Psoas muscle (tissue), 8 donors: Measurements from ENCODE around the gene POMT2. TPM values are rescaled to one million over a fixed set of nuclear protein-coding genes. Genes with fewer than 3 reads are reported as not detected.

Experiments used
- ATAC-seq, 4 donors: fragments of 200-7000 bp; cut with Tn5 transposase; one replicate each; pipeline ENCODE4 v1.9.1; 2020; ENCODE audit warnings: moderate library complexity in 3 of 4, mild to moderate bottlenecking in 2 of 4
- DNase-seq, 2 donors: peaks; one replicate each; pipeline ENCODE4 v3.0.0-alpha.2; 2020
- H3K27ac ChIP-seq: fragments of 200-600 bp; one replicate; pipeline ENCODE4 v1.8.0; 2022
- H3K27me3 ChIP-seq, 3 donors: fragments of 200-600 bp in 1 of 3; one replicate each; pipeline versions ENCODE4 v1.6.1 to v1.8.0; 2013 to 2022; ENCODE audit warnings: low read length in 2 of 3, mild to moderate bottlenecking in 2 of 3, moderate library complexity in 1 of 3; ENCODE audit not compliant: insufficient read depth in 3 of 3
- H3K36me3 ChIP-seq, 2 donors: fragments of 200-600 bp in 1 of 2; one replicate each; pipeline versions ENCODE4 v1.6.1 to v1.8.0; 2013 to 2022; ENCODE audit warnings: low read depth in 1 of 2, mild to moderate bottlenecking in 1 of 2, moderate library complexity in 1 of 2; ENCODE audit not compliant: insufficient read depth in 1 of 2
- H3K4me1 ChIP-seq: fragments of 200-600 bp; one replicate; pipeline ENCODE4 v1.8.0; 2022
- H3K4me3 ChIP-seq: fragments of 200-600 bp; one replicate; pipeline ENCODE4 v1.8.0; 2022; ENCODE audit warnings: mild to moderate bottlenecking
- H3K9me3 ChIP-seq: fragments of 200-600 bp; one replicate; pipeline ENCODE4 v1.8.0; 2022
- WGBS, 3 donors: extraction: QIAGEN DNeasy Blood & Tissue Kit; methylation state at CpG; one replicate each; pipeline versions ENCODE4 v1.1.6 to v1.1.7; 2013; 5-methylcytosine and 5-hydroxymethylcytosine counted together
- intact Hi-C, 2 donors: fragments of 100-400 bp; cut with DNase I; formaldehyde crosslinking; loops; one replicate each; pipeline versions ENCODE4 v1.11.0 to v1.14.2; 2022
- long read RNA-seq, 2 donors: library from polyadenylated mRNA; unstranded; transcript quantifications; one replicate each; pipeline ENCODE4 v2.0.0, GENCODE V29; 2021
- polyA plus RNA-seq, 3 donors: library from polyadenylated mRNA; stranded (reverse); fragments of 200-250 nt; gene quantifications; one replicate each; pipeline ENCODE4 v1.2.3, GENCODE V29; 2013
- total RNA-seq, 4 donors: library from RNA; stranded (reverse); fragmentation: NEBNext Ultra II Directional in 2 of 4; extraction: Animal tissue kit (Norgen Biotek cat#: 25700) in 2 of 4; gene quantifications; one replicate each; pipeline versions ENCODE4 v1.2.1 to v1.2.4, GENCODE V29; 2021 to 2023
- TF ChIP-seq, protein P1 (sequence below): fragments of 200-600 bp; IDR thresholded peaks from one replicate; pipeline ENCODE4 v1.8.0; 2022; ENCODE audit warnings: antibody characterized with exemption
- donor health status: healthy with polysubstance abuse.
- donor health status: DM: no; HTN: no; CAD: no; lungs with moderate emphysema.
- donor health status: Bipolar disorder and iron deficiency.
- donor health status: healthy.
- donor health status: DM: yes; HTN: yes; CAD: no.
- donor health status: DM: no; HTN: no; CAD: no.
- donor health status: DM: no; HTN: no; CAD: no.
- donor health status: DM: yes; HTN: yes; CAD: no.

Gene POMT2
- total RNA-seq (10 to 100 TPM; 29.2 to 57.5 (median 36.7) TPM), polyA plus RNA-seq (10 to 100 TPM; 17.4 to 28.5 (median 24.4) TPM)
- long read RNA-seq, donor 1, full-length matches to known transcripts, result 12 of 24 reads
- long read RNA-seq, donor 1, partial matches to known transcripts, result 5 of 24 reads
- long read RNA-seq, donor 1, other reads (novel, unspliced or antisense), result 7 of 24 reads
- long read RNA-seq, donor 2, full-length matches to known transcripts, result 21 of 34 reads
- long read RNA-seq, donor 2, partial matches to known transcripts, result 4 of 34 reads
- long read RNA-seq, donor 2, other reads (novel, unspliced or antisense), result 9 of 34 reads

DNA sequence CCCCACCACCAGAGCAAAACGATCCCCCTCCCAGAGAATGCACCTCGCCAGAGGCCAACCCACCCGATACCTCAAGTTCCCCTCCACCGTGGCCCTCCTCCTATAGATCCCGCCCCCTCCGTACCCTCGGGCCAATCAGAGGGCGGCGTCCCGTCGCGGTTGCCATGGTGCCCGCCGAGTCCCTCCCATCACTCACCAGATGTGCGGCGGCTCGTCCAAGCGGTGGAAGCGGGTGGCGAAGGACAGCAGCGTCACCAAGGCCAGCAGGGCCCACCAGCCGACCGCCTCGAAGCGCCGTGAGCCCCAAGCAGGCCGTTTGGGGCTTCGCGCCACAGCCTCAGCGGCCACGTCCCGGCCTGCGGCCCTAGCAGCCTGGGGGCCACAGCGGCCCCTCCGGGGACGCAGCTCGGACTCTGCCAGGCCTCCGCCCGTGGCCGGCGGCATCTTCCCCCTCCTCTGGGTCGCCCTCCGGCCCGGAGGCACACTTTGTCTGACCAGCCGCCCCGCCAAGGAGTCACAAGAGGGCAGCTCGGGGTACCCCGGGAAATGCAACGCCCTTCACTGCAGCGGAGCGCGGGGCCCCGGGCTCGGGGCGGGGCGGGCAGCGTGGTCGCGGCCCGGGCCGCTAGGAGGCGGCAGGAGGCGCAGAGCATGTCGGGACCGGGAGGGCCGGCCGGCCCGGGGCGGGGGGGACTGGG is at the start of gene POMT2:
Gene POMT2 (minus strand): TSS at position 646 of the 698 bp plus-strand sequence. CDS start 202 bp downstream, at position 444.
- peak within 1 kb of the TSS; percentile 97 for H3K4me3 ChIP-seq
- H3K36me3 ChIP-seq, result peaks cover 0 to 2% of the 10 kb centered on the region in 2 donors
- no peaks in the 10 kb centered on the region for H3K9me3 ChIP-seq
- peak within 1 kb of the TSS; percentile 98 for H3K27ac ChIP-seq
- ATAC-seq (peak; percentile 78 to 79 (median 78)), DNase-seq (peak; percentile 94 to 96)
- 1% methylated on average over 47 to 69 of the region's 69 CpGs for WGBS, 3 donors
- intact Hi-C loops, result loop anchor here (5.0 to 10.0 kb wide), 2 partner anchors 134 to 137 kb away; partner anchors contain the start of genes AHSA1 (in 2 of the 2) and VIPAS39 (in 2 of the 2)
- TF ChIP-seq, protein P1, sequence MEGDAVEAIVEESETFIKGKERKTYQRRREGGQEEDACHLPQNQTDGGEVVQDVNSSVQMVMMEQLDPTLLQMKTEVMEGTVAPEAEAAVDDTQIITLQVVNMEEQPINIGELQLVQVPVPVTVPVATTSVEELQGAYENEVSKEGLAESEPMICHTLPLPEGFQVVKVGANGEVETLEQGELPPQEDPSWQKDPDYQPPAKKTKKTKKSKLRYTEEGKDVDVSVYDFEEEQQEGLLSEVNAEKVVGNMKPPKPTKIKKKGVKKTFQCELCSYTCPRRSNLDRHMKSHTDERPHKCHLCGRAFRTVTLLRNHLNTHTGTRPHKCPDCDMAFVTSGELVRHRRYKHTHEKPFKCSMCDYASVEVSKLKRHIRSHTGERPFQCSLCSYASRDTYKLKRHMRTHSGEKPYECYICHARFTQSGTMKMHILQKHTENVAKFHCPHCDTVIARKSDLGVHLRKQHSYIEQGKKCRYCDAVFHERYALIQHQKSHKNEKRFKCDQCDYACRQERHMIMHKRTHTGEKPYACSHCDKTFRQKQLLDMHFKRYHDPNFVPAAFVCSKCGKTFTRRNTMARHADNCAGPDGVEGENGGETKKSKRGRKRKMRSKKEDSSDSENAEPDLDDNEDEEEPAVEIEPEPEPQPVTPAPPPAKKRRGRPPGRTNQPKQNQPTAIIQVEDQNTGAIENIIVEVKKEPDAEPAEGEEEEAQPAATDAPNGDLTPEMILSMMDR, result peak; percentile 42
- H3K4me1 ChIP-seq, result peaks cover 51% of the 10 kb centered on the region
- H3K27me3 ChIP-seq, result no peaks in the 10 kb centered on the region

GRCh38 chr14:77369285-77369684 is 48.6 kb upstream of the POMT2 start:
- no peak for ATAC-seq
- Histone ChIP-seq H3K4me3 (no peak overlapping the region), H3K9me3 (no peaks in the 10 kb centered on the region), H3K27ac (no peak overlapping the region), H3K4me1 (no peaks in the 10 kb centered on the region), H3K36me3 (no peaks in the 10 kb centered on the region), H3K27me3 (no peaks in the 10 kb centered on the region)
- intact Hi-C loops, result no loop called here
- no peak for DNase-seq
- 51 to 65% (median 57%) methylated on average over 1 of the region's 1 CpG for WGBS, 3 donors
- TF ChIP-seq, protein P1, result no peak

DNA sequence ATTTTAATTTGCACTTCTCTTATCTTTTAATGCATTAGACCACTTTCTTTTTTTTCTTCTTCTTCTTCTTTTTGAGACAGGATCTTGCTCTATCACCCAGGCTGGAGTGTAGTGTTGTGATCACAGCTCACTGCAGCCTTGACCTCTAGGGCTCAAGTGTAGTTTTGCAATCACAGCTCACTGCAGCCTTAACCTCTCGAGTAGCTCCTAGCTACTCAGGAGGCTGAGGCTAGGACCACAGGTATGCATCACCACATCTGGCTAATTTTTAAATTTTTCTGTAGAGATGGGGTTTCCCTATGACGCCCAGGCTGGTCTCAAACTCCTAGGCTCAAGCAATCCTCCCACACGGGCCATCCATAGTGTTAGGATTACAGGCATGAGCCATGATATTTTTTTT is 43.5 kb upstream of the POMT2 start:
- Histone ChIP-seq H3K9me3 (no peaks in the 10 kb centered on the region), H3K27me3 (no peaks in the 10 kb centered on the region), H3K4me3 (no peak overlapping the region), H3K27ac (no peak overlapping the region), H3K4me1 (no peaks in the 10 kb centered on the region), H3K36me3 (no peaks in the 10 kb centered on the region)
- TF ChIP-seq, protein P1, result no peak
- ATAC-seq, result no peak
- intact Hi-C loops, result no loop called here
- no peak for DNase-seq
- 86 to 89% (median 86%) methylated on average over 3 of the region's 3 CpGs for WGBS, 3 donors

DNA sequence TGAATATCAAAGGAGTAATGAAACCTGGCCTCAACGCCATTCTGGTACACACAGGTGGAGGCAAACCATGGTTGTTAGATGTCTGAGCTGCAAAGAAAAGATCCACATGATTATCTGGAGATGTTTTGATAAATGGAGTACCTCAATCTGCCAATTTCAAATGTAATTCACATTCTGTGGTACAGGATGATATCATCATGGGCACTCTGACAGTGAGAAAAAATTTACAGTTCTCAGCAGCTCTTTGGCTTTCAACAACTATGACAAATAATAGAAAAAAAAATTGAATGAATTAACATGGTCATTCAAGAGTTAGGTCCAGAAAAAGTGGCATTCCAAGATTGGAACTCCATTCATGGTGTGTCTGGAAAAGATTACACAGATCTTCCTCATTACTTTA is 38.9 kb upstream of the POMT2 start:
- DNase-seq (no peak), ATAC-seq (no peak)
- Histone ChIP-seq H3K27me3 (no peaks in the 10 kb centered on the region), H3K36me3 (no peaks in the 10 kb centered on the region), H3K4me1 (no peaks in the 10 kb centered on the region), H3K9me3 (no peaks in the 10 kb centered on the region), H3K27ac (no peak overlapping the region), H3K4me3 (no peak overlapping the region)
- 86 to 89% (median 87%) methylated on average over 1 of the region's 1 CpG for WGBS, 3 donors
- intact Hi-C loops, result no loop called here
- TF ChIP-seq, protein P1, result no peak
